Right renal pelvis (tissue), 4 donors: ENCODE data around the gene HSF5. TPM values are rescaled to one million over a fixed set of nuclear protein-coding genes. Genes with fewer than 3 reads are reported as not detected.
A peak's percentile ranks its signal among the peaks of the same experiment; 100 is the strongest.
"Not testable (repeated sequence)": the region's sequence is repeated elsewhere in the genome, so short reads cannot be mapped to it uniquely, and the experiment has no call there.

Source experiments
- DNase-seq, 4 donors: peaks; one replicate each; pipeline ENCODE4 v3.0.0-alpha.2; 2013; ENCODE audit warnings: low read depth in 4 of 4, low spot score in 3 of 4, missing footprints in 1 of 4
- polyA plus RNA-seq, 4 donors: library from polyadenylated mRNA; unstranded; fragments of 120-200 nt; gene quantifications; one replicate each; pipeline ENCODE4 v1.2.1, GENCODE V29; 2013; ENCODE audit not compliant: insufficient read length in 4 of 4

The HSF5 gene
- polyA plus RNA-seq, 4 donors: 0.27 to 0.53 (median 0.36) TPM

GRCh38 chr17:58516644-58517377, 28.6 kb upstream of the HSF5 start:
- no peak for DNase-seq

- DNase-seq: no peak
Observed at GRCh38 chr17:58515286-58515685, 27.1 kb upstream of the HSF5 start.

GRCh38 chr17:58514770-58515157, 26.6 kb upstream of the HSF5 start:
- no peak for DNase-seq

DNA sequence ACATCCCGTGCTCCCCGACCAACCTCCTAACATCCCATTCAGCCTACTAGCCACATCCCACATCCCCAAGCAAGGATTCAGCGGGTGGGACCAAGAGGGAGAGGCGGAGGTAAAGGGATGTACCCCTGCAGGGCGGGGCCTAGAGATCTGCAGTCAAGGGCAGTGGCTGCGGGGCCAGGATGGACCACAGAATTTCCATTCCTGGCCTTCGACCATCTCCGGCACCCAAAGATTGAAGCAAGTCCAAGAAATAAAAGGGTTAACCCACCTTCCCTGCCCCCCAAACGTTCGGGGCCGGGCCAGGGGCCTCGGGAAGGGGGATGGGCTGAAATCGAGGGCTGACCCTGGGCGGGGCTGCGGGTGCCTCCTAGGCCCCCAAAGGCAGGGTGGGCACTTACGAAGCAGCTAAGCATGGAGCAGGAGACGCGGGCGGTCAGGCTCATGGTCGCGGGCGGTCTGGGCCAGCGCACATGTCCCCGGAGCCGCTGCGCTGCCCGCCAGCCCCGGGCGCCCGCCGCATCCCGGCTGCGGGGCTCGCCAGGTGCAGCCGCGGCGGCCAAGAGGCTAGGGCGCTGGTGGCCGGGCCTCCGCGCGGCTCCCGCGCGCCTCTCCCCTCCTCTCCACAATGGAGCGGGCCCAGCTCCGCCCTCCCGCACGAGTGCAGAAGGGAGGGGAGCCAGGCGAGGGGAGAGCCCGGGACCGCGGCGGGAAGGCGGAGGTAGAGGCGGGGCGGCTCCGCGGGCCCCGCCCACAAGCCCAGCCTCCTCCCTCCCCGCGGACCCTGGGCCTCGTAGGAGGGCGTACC, 26.0 kb upstream of the HSF5 start, which contains the start of gene MTMR4:
TSS of gene MTMR4 (minus strand) at position 674 of the 805 bp plus-strand sequence. CDS start at position 443, 231 bp downstream.
- DNase-seq: peak; percentile 62 to 73 (median 72)

DNA sequence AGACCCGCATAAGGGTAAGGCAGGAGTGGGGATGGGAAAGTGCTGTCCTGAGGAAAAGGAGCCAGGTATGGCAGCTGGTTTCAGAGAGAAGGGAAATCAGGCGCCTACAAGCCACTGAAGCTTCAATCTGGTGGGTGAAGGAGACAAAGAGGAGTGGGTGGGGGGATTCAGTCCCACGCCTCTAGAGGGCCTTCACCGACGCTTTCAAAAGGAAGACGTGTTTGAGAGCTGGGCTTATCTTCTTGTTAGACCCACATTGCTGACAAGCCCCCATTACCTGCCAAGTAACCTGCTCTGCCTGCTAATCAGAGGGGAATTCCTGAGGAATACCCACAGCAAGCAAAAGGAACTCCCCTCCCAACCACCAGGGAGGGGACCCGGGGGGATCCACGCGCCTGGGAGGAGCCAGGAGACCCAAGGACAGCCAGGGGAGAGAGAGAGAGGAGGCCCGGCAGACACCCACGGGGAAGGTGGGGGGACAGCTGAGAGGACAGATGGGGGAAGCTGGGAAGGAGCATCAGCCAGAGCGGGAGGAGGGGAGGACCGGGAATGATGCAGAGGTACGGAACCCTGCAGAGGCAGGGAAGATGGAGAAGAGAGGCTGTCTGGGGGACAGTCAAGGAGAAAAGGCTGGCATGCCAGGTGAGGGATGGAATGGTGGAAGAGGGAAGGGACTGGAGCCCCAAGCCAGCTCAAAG, 25.2 kb upstream of the HSF5 start:
- no peak for DNase-seq

DNA sequence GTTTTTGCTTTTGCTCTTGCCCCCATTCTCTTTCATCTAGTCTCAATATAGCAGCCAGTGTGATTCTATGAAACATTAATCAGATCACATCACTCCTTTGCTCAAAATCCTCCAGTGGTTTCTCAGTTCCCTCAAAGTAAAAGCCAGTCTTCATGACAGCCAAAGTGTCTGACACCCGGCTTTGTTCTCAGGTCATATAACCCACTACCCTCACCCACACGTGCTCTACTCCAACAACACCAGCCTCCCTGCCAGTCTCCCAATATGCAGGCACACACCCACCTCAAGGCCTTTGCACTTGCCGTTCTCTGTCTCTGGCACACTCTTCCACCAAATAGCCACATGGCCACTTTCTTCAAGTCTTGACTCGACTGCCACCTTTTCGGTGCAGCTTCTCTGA, 21.9 kb upstream of the HSF5 start:
- DNase-seq: no peak

GRCh38 chr17:58508341-58509067, 20.3 kb upstream of the HSF5 start:
- DNase-seq: no peak

DNA sequence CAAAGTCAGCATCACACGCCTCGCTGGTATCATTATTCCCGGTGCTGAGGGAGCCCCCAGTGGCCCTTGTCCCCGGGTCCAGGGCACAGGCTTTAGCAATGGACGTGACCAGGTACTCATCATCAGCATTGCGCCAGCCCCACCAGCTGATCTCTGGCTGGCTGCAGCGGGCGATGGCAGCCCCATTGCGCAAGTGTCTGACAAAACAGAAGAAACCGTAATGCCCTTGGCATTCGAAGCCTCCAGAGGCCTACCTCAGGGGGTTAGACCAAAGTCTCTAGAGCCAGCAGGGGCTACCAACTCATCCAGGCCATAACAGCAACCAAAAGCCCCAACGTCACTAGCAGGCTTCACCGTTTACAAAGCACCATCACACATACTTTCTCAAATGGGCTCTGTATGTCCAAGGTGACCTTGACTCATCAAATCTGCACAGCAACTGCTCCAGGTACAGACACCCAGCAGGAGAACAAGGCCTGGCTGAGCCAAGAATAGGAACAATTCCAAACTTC, 19.0 kb upstream of the HSF5 start:
- DNase-seq: no peak

- no peak for DNase-seq
Observed at GRCh38 chr17:58506354-58507080, 18.3 kb upstream of the HSF5 start.

DNA sequence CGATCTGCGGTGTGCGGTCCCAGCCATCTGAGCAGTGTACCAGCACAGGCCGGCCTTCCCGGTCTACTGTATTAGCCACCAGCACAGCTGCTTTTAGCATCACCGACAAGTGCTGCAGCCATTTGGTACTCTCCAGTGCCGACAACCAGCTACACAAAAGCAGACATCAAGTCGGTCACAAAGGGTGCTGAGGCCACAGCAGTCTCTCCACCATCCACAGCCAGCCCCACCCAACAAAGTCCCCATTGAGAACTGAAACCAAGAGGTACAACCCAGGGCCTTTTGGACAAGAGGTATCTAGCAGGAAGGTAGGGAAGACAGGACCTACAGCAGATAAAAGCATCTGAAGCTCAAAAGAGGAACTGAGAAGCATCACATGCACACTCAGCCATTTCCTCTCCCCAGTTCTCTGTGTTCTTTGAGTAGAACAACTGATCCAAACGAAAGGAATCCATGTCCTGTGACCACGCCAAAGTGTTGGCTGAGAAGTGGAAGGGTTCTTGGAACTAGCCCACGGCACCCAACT, 16.7 kb upstream of the HSF5 start:
- no peak for DNase-seq

DNA sequence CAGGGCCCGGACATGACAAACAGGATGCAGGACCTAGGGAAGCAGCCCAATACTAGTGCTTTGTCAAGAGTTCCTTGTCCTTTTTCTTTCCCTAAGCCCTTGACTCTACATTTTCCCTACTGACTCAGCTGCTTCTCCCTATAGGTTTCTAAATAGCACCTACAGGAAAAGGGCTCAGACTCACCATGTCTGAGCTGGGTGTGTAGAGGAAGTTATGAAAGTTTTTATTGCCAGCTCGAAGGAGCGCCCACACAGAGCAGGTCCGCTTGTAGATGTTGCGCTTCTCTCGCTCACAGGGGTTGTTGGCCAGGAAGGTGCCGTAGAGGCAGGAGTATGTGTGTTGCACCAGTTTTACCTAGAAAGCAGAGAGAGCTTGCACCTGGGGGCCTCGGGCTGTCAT, 15.7 kb upstream of the HSF5 start:
- no peak for DNase-seq

GRCh38 chr17:58503134-58503533, 14.9 kb upstream of the HSF5 start:
- not testable (repeated sequence) for DNase-seq

GRCh38 chr17:58501451-58501850, 13.2 kb upstream of the HSF5 start:
- no peak for DNase-seq

- DNase-seq: no peak
Observed at GRCh38 chr17:58498177-58498828, 10.1 kb upstream of the HSF5 start.

GRCh38 chr17:58493506-58493905, 5.3 kb upstream of the HSF5 start:
- no peak for DNase-seq

DNA sequence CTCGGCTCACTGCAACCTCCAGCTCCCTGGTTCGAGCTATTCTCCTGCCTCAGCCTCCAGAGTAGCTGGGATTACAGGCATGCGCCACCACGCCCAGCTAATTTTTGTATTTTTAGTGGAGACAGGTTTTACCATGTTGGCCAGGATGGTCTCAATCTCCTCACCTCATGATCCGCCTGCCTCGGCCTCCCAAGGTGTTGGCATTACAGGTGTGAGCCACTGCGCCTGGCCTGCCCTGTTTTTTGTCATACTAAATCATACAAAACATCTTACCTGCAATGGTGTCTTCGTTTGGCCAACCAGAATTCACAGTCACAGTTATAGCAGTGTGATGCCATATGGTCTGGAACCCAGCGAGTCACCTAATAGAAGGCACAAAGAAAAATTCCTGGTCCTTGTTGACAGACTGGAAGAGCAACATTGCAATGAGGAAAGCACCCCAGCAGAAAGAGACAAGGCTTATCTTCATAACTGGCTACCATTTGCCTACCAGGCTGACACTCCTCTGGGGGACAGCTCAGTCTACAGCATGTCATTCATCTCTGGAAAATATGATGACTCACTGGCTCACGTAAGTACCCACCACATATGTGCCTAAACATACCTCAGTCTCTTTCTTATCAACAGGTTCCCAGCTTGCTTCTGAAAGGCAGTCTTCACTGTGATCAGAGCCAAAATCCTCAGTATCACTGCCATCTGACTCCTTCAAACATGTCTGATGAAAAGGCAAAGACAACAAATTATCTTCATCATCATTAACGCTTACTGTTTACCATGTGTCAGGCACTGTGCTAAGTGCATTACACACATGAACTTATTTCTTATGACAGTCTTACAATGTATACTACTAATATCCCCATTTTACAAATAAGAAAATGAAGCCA, 4.3 kb upstream of the HSF5 start:
- DNase-seq: no peak

GRCh38 chr17:58491510-58492045, 3.4 kb upstream of the HSF5 start:
- DNase-seq: no peak

GRCh38 chr17:58488428-58488890, 251 bp upstream of the HSF5 start:
- DNase-seq: no peak
